Psoas muscle (tissue), 8 donors: ENCODE results near the gene IVD. TPM values are rescaled to one million over a fixed set of nuclear protein-coding genes. Genes with fewer than 3 reads are reported as not detected.

Source experiments
- ATAC-seq, 4 donors: fragments of 200-7000 bp; cut with Tn5 transposase; one replicate each; pipeline ENCODE4 v1.9.1; 2020; ENCODE audit warnings: moderate library complexity in 3 of 4, mild to moderate bottlenecking in 2 of 4
- DNase-seq, 2 donors: peaks; one replicate each; pipeline ENCODE4 v3.0.0-alpha.2; 2020
- H3K27ac ChIP-seq: fragments of 200-600 bp; one replicate; pipeline ENCODE4 v1.8.0; 2022
- H3K27me3 ChIP-seq, 3 donors: fragments of 200-600 bp in 1 of 3; one replicate each; pipeline versions ENCODE4 v1.6.1 to v1.8.0; 2013 to 2022; ENCODE audit warnings: low read length in 2 of 3, mild to moderate bottlenecking in 2 of 3, moderate library complexity in 1 of 3; ENCODE audit not compliant: insufficient read depth in 3 of 3
- H3K36me3 ChIP-seq, 2 donors: fragments of 200-600 bp in 1 of 2; one replicate each; pipeline versions ENCODE4 v1.6.1 to v1.8.0; 2013 to 2022; ENCODE audit warnings: low read depth in 1 of 2, mild to moderate bottlenecking in 1 of 2, moderate library complexity in 1 of 2; ENCODE audit not compliant: insufficient read depth in 1 of 2
- H3K4me1 ChIP-seq: fragments of 200-600 bp; one replicate; pipeline ENCODE4 v1.8.0; 2022
- H3K4me3 ChIP-seq: fragments of 200-600 bp; one replicate; pipeline ENCODE4 v1.8.0; 2022; ENCODE audit warnings: mild to moderate bottlenecking
- H3K9me3 ChIP-seq: fragments of 200-600 bp; one replicate; pipeline ENCODE4 v1.8.0; 2022
- CTCF ChIP-seq: fragments of 200-600 bp; IDR thresholded peaks from one replicate; pipeline ENCODE4 v1.8.0; 2022; ENCODE audit warnings: antibody characterized with exemption
- WGBS, 3 donors: extraction: QIAGEN DNeasy Blood & Tissue Kit; methylation state at CpG; one replicate each; pipeline versions ENCODE4 v1.1.6 to v1.1.7; 2013; 5-methylcytosine and 5-hydroxymethylcytosine counted together
- intact Hi-C, 2 donors: fragments of 100-400 bp; cut with DNase I; formaldehyde crosslinking; loops; one replicate each; pipeline versions ENCODE4 v1.11.0 to v1.14.2; 2022
- polyA plus RNA-seq, 3 donors: library from polyadenylated mRNA; stranded (reverse); fragments of 200-250 nt; gene quantifications; one replicate each; pipeline ENCODE4 v1.2.3, GENCODE V29; 2013
- total RNA-seq, 4 donors: library from RNA; stranded (reverse); fragmentation: NEBNext Ultra II Directional in 2 of 4; extraction: Animal tissue kit (Norgen Biotek cat#: 25700) in 2 of 4; gene quantifications; one replicate each; pipeline versions ENCODE4 v1.2.1 to v1.2.4, GENCODE V29; 2021 to 2023
- donor health status: healthy with polysubstance abuse.
- donor health status: DM: no; HTN: no; CAD: no; lungs with moderate emphysema.
- donor health status: Bipolar disorder and iron deficiency.
- donor health status: healthy.
- donor health status: DM: yes; HTN: yes; CAD: no.
- donor health status: DM: no; HTN: no; CAD: no.
- donor health status: DM: no; HTN: no; CAD: no.
- donor health status: DM: yes; HTN: yes; CAD: no.

The IVD gene
- total and polyA plus RNA-seq, 7 donors = 27.1 to 102 (median 46.5) TPM

GRCh38 chr15:40435023-40435709 is 29.6 kb downstream of the IVD start:
- no peaks in the 10 kb centered on the region for H3K9me3 ChIP-seq
- no peak overlapping the region for H3K4me3 ChIP-seq
- H3K36me3 ChIP-seq = no peaks in the 10 kb centered on the region
- intact Hi-C loops = loop anchor here in 1 of 2 donors (10.0 kb wide), 1 partner anchor 390 kb away; no protein-coding TSS in a partner anchor
- TF ChIP-seq CTCF = no peak
- 59 to 71% (median 60%) methylated on average over 19 to 20 of the region's 20 CpGs for WGBS, 3 donors
- H3K27ac ChIP-seq = no peak overlapping the region
- H3K27me3 ChIP-seq = peaks cover 0 to 32% (median 9%) of the 10 kb centered on the region in 3 donors
- peaks cover 12% of the 10 kb centered on the region for H3K4me1 ChIP-seq
- DNase-seq (peak in 1 of 2 donors; percentile 27), ATAC-seq (no peak)

- H3K27ac ChIP-seq = no peak overlapping the region
- DNase-seq (peak in 1 of 2 donors; percentile 37), ATAC-seq (no peak)
- 14 to 22% (median 16%) methylated on average over 15 of the region's 15 CpGs for WGBS, 3 donors
- TF ChIP-seq CTCF = no peak
- peaks cover 13% of the 10 kb centered on the region for H3K4me1 ChIP-seq
- peak overlapping the region; percentile 60 for H3K4me3 ChIP-seq
- H3K27me3 ChIP-seq = peaks cover 0 to 32% (median 9%) of the 10 kb centered on the region in 3 donors
- no peaks in the 10 kb centered on the region for H3K36me3 ChIP-seq
- no peaks in the 10 kb centered on the region for H3K9me3 ChIP-seq
- intact Hi-C loops = loop anchor here in 1 of 2 donors (10.0 kb wide), 1 partner anchor 391 kb away; no protein-coding TSS in a partner anchor
These were observed 30.1 kb downstream of the IVD start for GRCh38 chr15:40435710-40436089.

GRCh38 chr15:40436116-40436891 is 30.7 kb downstream of the IVD start:
- DNase-seq (peak in 1 of 2 donors; percentile 53), ATAC-seq (no peak)
- H3K36me3 ChIP-seq = no peaks in the 10 kb centered on the region
- no peak for TF ChIP-seq CTCF
- H3K4me1 ChIP-seq = peaks cover 13% of the 10 kb centered on the region
- intact Hi-C loops = loop anchor here in 1 of 2 donors (10.0 kb wide), 1 partner anchor 392 kb away; no protein-coding TSS in a partner anchor
- WGBS, 3 donors = 0 to 2% (median 1%) methylated on average over 32 to 38 of the region's 39 CpGs
- H3K4me3 ChIP-seq = peak overlapping the region; percentile 60
- peaks cover 0 to 32% (median 9%) of the 10 kb centered on the region in 3 donors for H3K27me3 ChIP-seq
- H3K27ac ChIP-seq = no peak overlapping the region
- H3K9me3 ChIP-seq = no peaks in the 10 kb centered on the region

GRCh38 chr15:40436892-40437751 is 31.5 kb downstream of the IVD start:
- Histone ChIP-seq H3K9me3 (no peaks in the 10 kb centered on the region), H3K36me3 (no peaks in the 10 kb centered on the region), H3K27me3 (peaks cover 0 to 32% (median 9%) of the 10 kb centered on the region in 3 donors), H3K4me1 (peaks cover 13% of the 10 kb centered on the region), H3K4me3 (peak overlapping the region; percentile 60), H3K27ac (no peak overlapping the region)
- intact Hi-C loops = loop anchor here in 1 of 2 donors (10.0 kb wide), 1 partner anchor 392 kb away; no protein-coding TSS in a partner anchor
- DNase-seq (peak in 1 of 2 donors; percentile 35), ATAC-seq (no peak)
- 11 to 13% (median 11%) methylated on average over 17 of the region's 17 CpGs for WGBS, 3 donors
- no peak for TF ChIP-seq CTCF
